HepG2 (cell line): ENCODE data around the gene BICRA. TPM values are rescaled to one million over a fixed set of nuclear protein-coding genes. Genes with fewer than 3 reads are reported as not detected.

Source experiments
- ATF7 ChIP-seq, 2 experiments: fragments of 450-650 bp in 1 of 2; sonication (generic) in 1 of 2; formaldehyde crosslinking in 1 of 2; IDR thresholded peaks; 2 replicates each; pipeline versions ENCODE4 v1.4.0 to v1.6.1; 2016 to 2020; ENCODE audit warnings: antibody characterized with exemption in 1 of 2, mild to moderate bottlenecking in 1 of 2, missing genetic modification reagents in 1 of 2
- BRD4 ChIP-seq: sonication (generic); formaldehyde crosslinking; IDR thresholded peaks from 2 replicates; pipeline ENCODE4 v1.4.0; 2020; ENCODE audit warnings: missing genetic modification reagents
- DMTF1 ChIP-seq: sonication (generic); formaldehyde crosslinking; IDR thresholded peaks from 2 replicates; pipeline ENCODE4 v1.4.0; 2020; ENCODE audit warnings: mild to moderate bottlenecking, missing genetic modification reagents
- ELK4 ChIP-seq: sonication (generic); formaldehyde crosslinking; IDR thresholded peaks from 2 replicates; pipeline ENCODE4 v1.9.0; 2021; ENCODE audit warnings: missing genetic modification reagents, borderline replicate concordance
- KAT2B ChIP-seq: fragments of 150-350 bp; IDR thresholded peaks from 2 replicates; pipeline ENCODE4 v1.6.1; 2014; ENCODE audit warnings: low read depth, low read length, borderline replicate concordance
- THAP7 ChIP-seq: sonication (generic); formaldehyde crosslinking; IDR thresholded peaks from 2 replicates; pipeline ENCODE4 v1.8.1; 2023; ENCODE audit warnings: mild to moderate bottlenecking, missing genetic modification reagents
- ZNF274 ChIP-seq: sonication (generic); formaldehyde crosslinking; IDR thresholded peaks from 2 replicates; pipeline ENCODE4 v1.5.1; 2020; ENCODE audit warnings: mild to moderate bottlenecking, missing genetic modification reagents
- ZNF280D ChIP-seq: sonication (generic); formaldehyde crosslinking; IDR thresholded peaks from 2 replicates; pipeline ENCODE4 v1.5.1; 2020; ENCODE audit warnings: mild to moderate bottlenecking, missing genetic modification reagents
- ZNF292 ChIP-seq: sonication (generic); formaldehyde crosslinking; IDR thresholded peaks from 2 replicates; pipeline ENCODE4 v1.8.1; 2022; ENCODE audit warnings: mild to moderate bottlenecking, low read depth, missing genetic modification reagents, borderline replicate concordance
- ZNF382 ChIP-seq: sonication (generic); formaldehyde crosslinking; IDR thresholded peaks from 2 replicates; pipeline ENCODE4 v1.5.0; 2020; ENCODE audit warnings: missing genetic modification reagents, mild to moderate bottlenecking, borderline replicate concordance
- ZNF468 ChIP-seq: sonication (generic); formaldehyde crosslinking; IDR thresholded peaks from 2 replicates; pipeline ENCODE4 v1.8.0; 2022; ENCODE audit warnings: mild to moderate bottlenecking, moderate library complexity, missing genetic modification reagents
- ZNF709 ChIP-seq: sonication (generic); formaldehyde crosslinking; IDR thresholded peaks from 2 replicates; pipeline ENCODE4 v1.5.0; 2020; ENCODE audit warnings: mild to moderate bottlenecking, missing genetic modification reagents
- polyA plus RNA-seq, 8 experiments: library from polyadenylated mRNA; depleted of rRNA in 3 of 8; stranded (reverse) in 7 of 8; unstranded in 1 of 8; fragments of >200 nt; fragmentation: Illumina TruSeq in 4 of 8; extraction: Trizol in 4 of 8; gene quantifications; 2 replicates each; pipeline versions ENCODE4 v1.2.1 to v1.2.3, GENCODE V29; 2011 to 2016; ENCODE audit warnings: low read depth in 4 of 8, missing spikeins in 1 of 8, mixed read lengths in 1 of 8; ENCODE audit not compliant: insufficient read depth in 1 of 8
- total RNA-seq, 5 experiments: library from RNA; depleted of rRNA; stranded (reverse); fragments of >200 nt; fragmentation: Illumina TruSeq; extraction: Trizol; gene quantifications; 2 replicates each; pipeline ENCODE4 v1.2.3, GENCODE V29; 2016; ENCODE audit warnings: low read depth in 1 of 5
- TF ChIP-seq, protein P1 (sequence below): sonication (generic); formaldehyde crosslinking; IDR thresholded peaks from 2 replicates; pipeline ENCODE4 v1.5.0; 2020; ENCODE audit warnings: missing genetic modification reagents
- TF ChIP-seq, protein P2 (sequence below): sonication (generic); formaldehyde crosslinking; IDR thresholded peaks from 2 replicates; pipeline ENCODE4 v1.4.0; 2020; ENCODE audit warnings: mild to moderate bottlenecking, low read depth, missing genetic modification reagents
- TF ChIP-seq, protein P3 (sequence below): sonication (generic); formaldehyde crosslinking; IDR thresholded peaks from 2 replicates; pipeline ENCODE4 v1.5.1; 2020; ENCODE audit warnings: missing genetic modification reagents, mild to moderate bottlenecking, borderline replicate concordance

BICRA gene
- total and polyA plus RNA-seq, 2 of the 13 experiments (the other 11 are each of a cell fraction or from before 2014, with no cell fraction given): 0.55 to 0.71 TPM

- TF ChIP-seq DMTF1 (CRISPR knock-in tag): no peak
- peak; percentile 30; the same call in 1 of the 2 replicates for TF ChIP-seq BRD4 (CRISPR knock-in tag)
- TF ChIP-seq, protein P1, sequence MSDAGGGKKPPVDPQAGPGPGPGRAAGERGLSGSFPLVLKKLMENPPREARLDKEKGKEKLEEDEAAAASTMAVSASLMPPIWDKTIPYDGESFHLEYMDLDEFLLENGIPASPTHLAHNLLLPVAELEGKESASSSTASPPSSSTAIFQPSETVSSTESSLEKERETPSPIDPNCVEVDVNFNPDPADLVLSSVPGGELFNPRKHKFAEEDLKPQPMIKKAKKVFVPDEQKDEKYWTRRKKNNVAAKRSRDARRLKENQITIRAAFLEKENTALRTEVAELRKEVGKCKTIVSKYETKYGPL: no peak
- no peak for TF ChIP-seq ZNF292 (CRISPR knock-in tag)
- TF ChIP-seq ZNF382: no peak
- peak; percentile 42; the same call in 1 of the 2 replicates for TF ChIP-seq ZNF709 (CRISPR knock-in tag)
- TF ChIP-seq ZNF280D (CRISPR knock-in tag): peak; percentile 92
- TF ChIP-seq, protein P2, sequence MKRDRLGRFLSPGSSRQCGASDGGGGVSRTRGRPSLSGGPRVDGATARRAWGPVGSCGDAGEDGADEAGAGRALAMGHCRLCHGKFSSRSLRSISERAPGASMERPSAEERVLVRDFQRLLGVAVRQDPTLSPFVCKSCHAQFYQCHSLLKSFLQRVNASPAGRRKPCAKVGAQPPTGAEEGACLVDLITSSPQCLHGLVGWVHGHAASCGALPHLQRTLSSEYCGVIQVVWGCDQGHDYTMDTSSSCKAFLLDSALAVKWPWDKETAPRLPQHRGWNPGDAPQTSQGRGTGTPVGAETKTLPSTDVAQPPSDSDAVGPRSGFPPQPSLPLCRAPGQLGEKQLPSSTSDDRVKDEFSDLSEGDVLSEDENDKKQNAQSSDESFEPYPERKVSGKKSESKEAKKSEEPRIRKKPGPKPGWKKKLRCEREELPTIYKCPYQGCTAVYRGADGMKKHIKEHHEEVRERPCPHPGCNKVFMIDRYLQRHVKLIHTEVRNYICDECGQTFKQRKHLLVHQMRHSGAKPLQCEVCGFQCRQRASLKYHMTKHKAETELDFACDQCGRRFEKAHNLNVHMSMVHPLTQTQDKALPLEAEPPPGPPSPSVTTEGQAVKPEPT (CRISPR knock-in tag): 0 out of 2 replicates have a peak, but pooled peaks have one; percentile 64
- TF ChIP-seq, protein P3, sequence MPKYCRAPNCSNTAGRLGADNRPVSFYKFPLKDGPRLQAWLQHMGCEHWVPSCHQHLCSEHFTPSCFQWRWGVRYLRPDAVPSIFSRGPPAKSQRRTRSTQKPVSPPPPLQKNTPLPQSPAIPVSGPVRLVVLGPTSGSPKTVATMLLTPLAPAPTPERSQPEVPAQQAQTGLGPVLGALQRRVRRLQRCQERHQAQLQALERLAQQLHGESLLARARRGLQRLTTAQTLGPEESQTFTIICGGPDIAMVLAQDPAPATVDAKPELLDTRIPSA: no peak
- no peak for TF ChIP-seq KAT2B
- TF ChIP-seq ZNF468 (CRISPR knock-in tag): no peak
- 0 out of 2 replicates have a peak, but pooled peaks have one; percentile 61 for TF ChIP-seq THAP7
- no peak for TF ChIP-seq ELK4 (CRISPR knock-in tag)
- TF ChIP-seq ZNF274 (CRISPR knock-in tag): peak; percentile 62; the same call in 1 of the 2 replicates
- no peak for TF ChIP-seq ATF7 (IDR thresholded peaks at IDR 0.05)
- TF ChIP-seq ATF7 (CRISPR knock-in tag; IDR thresholded peaks at IDR 0.05): no peak
These were observed 136.3 kb downstream of the BICRA start, which contains the start of gene NOP53 (continued) for GRCh38 chr19:47745010-47745901.
